ENCODE results near the gene RAB33B. TPM values are rescaled to one million over a fixed set of nuclear protein-coding genes. Genes with fewer than 3 reads are reported as not detected.
"Not testable (repeated sequence)": the region's sequence is repeated elsewhere in the genome, so short reads cannot be mapped to it uniquely, and the experiment has no call there.

Gene RAB33B
- total RNA-seq, 1 donor from 2014 or later, result 7.2 TPM

GRCh38 chr4:139420652-139421051 is 33.3 kb upstream of the RAB33B start:
- no peak overlapping the region for H3K27ac Mint-ChIP-seq
- DNase-seq (no peak), ATAC-seq (ENCODE audit: low read depth) (no peak)
- no peak for TF ChIP-seq CTCF (IDR thresholded peaks at IDR 0.05)
- no peaks in the 10 kb centered on the region for H3K27me3 Mint-ChIP-seq
- ChIA-PET POLR2A (no interaction called here), CTCF (no interaction called here)
- H3K4me1 Mint-ChIP-seq, result peaks cover 16% of the 10 kb centered on the region
- H3K4me3 Mint-ChIP-seq, result no peak overlapping the region
- peaks cover 6% of the 10 kb centered on the region for H3K9me3 Mint-ChIP-seq
- peaks cover 15% of the 10 kb centered on the region for H3K36me3 Mint-ChIP-seq (ENCODE audit: low read depth)
- intact Hi-C loops (cut with micrococcal nuclease), result no loop called here

- no peak for DNase-seq
- ATAC-seq (ENCODE audit: low read depth), result no peak
- peaks cover 28% of the 10 kb centered on the region for H3K9me3 Mint-ChIP-seq
- no peaks in the 10 kb centered on the region for H3K27me3 Mint-ChIP-seq
- no peak for TF ChIP-seq CTCF (IDR thresholded peaks at IDR 0.05)
- intact Hi-C loops (cut with micrococcal nuclease), result no loop called here
- CTCF ChIA-PET, result no interaction called here
- H3K36me3 Mint-ChIP-seq (ENCODE audit: low read depth), result peaks cover 32% of the 10 kb centered on the region
- no peak overlapping the region for H3K4me3 Mint-ChIP-seq
- POLR2A ChIA-PET, result interaction anchor here (0.6 to 0.7 kb wide), 2 partner anchors 10 to 134 kb away, joined by 3 to 7 read pairs; no protein-coding TSS in a partner anchor
- H3K27ac Mint-ChIP-seq, result no peak overlapping the region
- peaks cover 16% of the 10 kb centered on the region for H3K4me1 Mint-ChIP-seq
Measured at GRCh38 chr4:139436122-139436521, 17.8 kb upstream of the RAB33B start.

- peaks cover 23% of the 10 kb centered on the region for H3K9me3 Mint-ChIP-seq
- CTCF ChIA-PET, result no interaction called here
- no peak overlapping the region for H3K27ac Mint-ChIP-seq
- ATAC-seq (ENCODE audit: low read depth) (no peak), DNase-seq (no peak)
- no peaks in the 10 kb centered on the region for H3K27me3 Mint-ChIP-seq
- H3K4me1 Mint-ChIP-seq, result peaks cover 16% of the 10 kb centered on the region
- POLR2A ChIA-PET, result no interaction called here
- peaks cover 27% of the 10 kb centered on the region for H3K36me3 Mint-ChIP-seq (ENCODE audit: low read depth)
- intact Hi-C loops (cut with micrococcal nuclease), result no loop called here
- no peak for TF ChIP-seq CTCF (IDR thresholded peaks at IDR 0.05)
- no peak overlapping the region for H3K4me3 Mint-ChIP-seq
Measured at GRCh38 chr4:139438141-139438540, 15.8 kb upstream of the RAB33B start.

- CTCF ChIA-PET, result no interaction called here
Measured at GRCh38 chr4:139441029-139441428, 12.9 kb upstream of the RAB33B start.

GRCh38 chr4:139443661-139444060 is 10.3 kb upstream of the RAB33B start:
- Mint-ChIP-seq H3K36me3 (ENCODE audit: low read depth) (peaks cover 11% of the 10 kb centered on the region), H3K4me1 (no peaks in the 10 kb centered on the region), H3K4me3 (no peak overlapping the region), H3K27me3 (no peaks in the 10 kb centered on the region), H3K9me3 (peaks cover 5% of the 10 kb centered on the region), H3K27ac (no peak overlapping the region)
- CTCF ChIA-PET, result no interaction called here
- TF ChIP-seq CTCF (IDR thresholded peaks at IDR 0.05), result no peak
- POLR2A ChIA-PET, result no interaction called here
- intact Hi-C loops (cut with micrococcal nuclease), result no loop called here
- no peak for ATAC-seq (ENCODE audit: low read depth)
- DNase-seq, result no peak

More at GRCh38 chr4:139441029-139441428, 12.9 kb upstream of the RAB33B start:
- Mint-ChIP-seq H3K4me1 (peaks cover 7% of the 10 kb centered on the region), H3K36me3 (ENCODE audit: low read depth) (peaks cover 27% of the 10 kb centered on the region), H3K9me3 (peaks cover 23% of the 10 kb centered on the region), H3K4me3 (no peak overlapping the region), H3K27me3 (no peaks in the 10 kb centered on the region), H3K27ac (no peak overlapping the region)
- TF ChIP-seq CTCF (IDR thresholded peaks at IDR 0.05), result no peak
- POLR2A ChIA-PET, result interaction anchor here (0.6 kb wide), 1 partner anchor 18 kb away, joined by 3 read pairs; no protein-coding TSS in a partner anchor
- ATAC-seq (ENCODE audit: low read depth) (no peak), DNase-seq (no peak)
- intact Hi-C loops (cut with micrococcal nuclease), result no loop called here

- H3K36me3 Mint-ChIP-seq (ENCODE audit: low read depth); ATAC-seq (ENCODE audit: low read depth); CTCF ChIA-PET; POLR2A ChIA-PET; DNase-seq; H3K27me3 Mint-ChIP-seq; H3K4me1 Mint-ChIP-seq; H3K27ac Mint-ChIP-seq; intact Hi-C loops (cut with micrococcal nuclease); H3K4me3 Mint-ChIP-seq; H3K9me3 Mint-ChIP-seq: not testable (repeated sequence)
Measured at GRCh38 chr4:139444881-139445280, 9.0 kb upstream of the RAB33B start.

- POLR2A ChIA-PET; ATAC-seq (ENCODE audit: low read depth); H3K27ac Mint-ChIP-seq; intact Hi-C loops (cut with micrococcal nuclease); H3K9me3 Mint-ChIP-seq; H3K4me3 Mint-ChIP-seq; H3K27me3 Mint-ChIP-seq; CTCF ChIA-PET; H3K4me1 Mint-ChIP-seq; H3K36me3 Mint-ChIP-seq (ENCODE audit: low read depth); DNase-seq: not testable (repeated sequence)
Measured at GRCh38 chr4:139447078-139447477, 6.8 kb upstream of the RAB33B start.

All from activated B cell treated with CpG ODN at 0.5 μM for 24 hours (primary cell).